AG04450 (cell line): ENCODE measurements around the gene ASCC2. TPM values are rescaled to one million over a fixed set of nuclear protein-coding genes. Genes with fewer than 3 reads are reported as not detected.

Experiments used
- CTCF ChIA-PET: fragments of 300-600, 350-600 bp; formaldehyde crosslinking; extraction: SDS; loops from one replicate; lab custom pipeline; 2022; ENCODE audit warnings: antibody characterized with exemption, inconsistent platforms; lab: Charles Lee
- POLR2A ChIA-PET: fragments of 350-600 bp; formaldehyde crosslinking; extraction: SDS; loops from one replicate; lab custom pipeline; 2021; ENCODE audit warnings: antibody characterized with exemption, inconsistent platforms; lab: Yijun Ruan, JAX
- DNase-seq: peaks from one replicate; pipeline ENCODE4 v3.0.0-alpha.2; 2011; ENCODE audit warnings: low read depth, low spot score
- H3K27ac ChIP-seq: one replicate; pipeline ENCODE4 v1.5.1; 2012; ENCODE audit warnings: low read depth, low read length, control low read depth
- H3K27me3 ChIP-seq: one replicate; pipeline ENCODE4 v1.6.0; 2012; ENCODE audit warnings: low read length; ENCODE audit not compliant: control insufficient read depth, insufficient read depth
- H3K4me3 ChIP-seq: 2 replicates; pipeline ENCODE4 v1.5.1; 2011; ENCODE audit warnings: mild to moderate bottlenecking, low read depth, low read length, control low read depth
- H3K9me3 ChIP-seq: 2 replicates; pipeline ENCODE4 v1.5.1; 2012; ENCODE audit warnings: low read length; ENCODE audit not compliant: control insufficient read depth, insufficient read depth
- polyA plus RNA-seq: library from polyadenylated mRNA; depleted of rRNA; stranded (reverse); fragments of >200 nt; gene quantifications from 2 replicates; pipeline ENCODE4 v1.2.3, GENCODE V29; 2011
- TF ChIP-seq, protein P1 (sequence below): IDR thresholded peaks from 2 replicates; pipeline ENCODE4 v1.5.1; 2011; ENCODE audit warnings: low read depth, low read length, control low read depth, inconsistent platforms

ASCC2 gene
- polyA plus RNA-seq, 1 experiment, result 45.9 TPM

DNA sequence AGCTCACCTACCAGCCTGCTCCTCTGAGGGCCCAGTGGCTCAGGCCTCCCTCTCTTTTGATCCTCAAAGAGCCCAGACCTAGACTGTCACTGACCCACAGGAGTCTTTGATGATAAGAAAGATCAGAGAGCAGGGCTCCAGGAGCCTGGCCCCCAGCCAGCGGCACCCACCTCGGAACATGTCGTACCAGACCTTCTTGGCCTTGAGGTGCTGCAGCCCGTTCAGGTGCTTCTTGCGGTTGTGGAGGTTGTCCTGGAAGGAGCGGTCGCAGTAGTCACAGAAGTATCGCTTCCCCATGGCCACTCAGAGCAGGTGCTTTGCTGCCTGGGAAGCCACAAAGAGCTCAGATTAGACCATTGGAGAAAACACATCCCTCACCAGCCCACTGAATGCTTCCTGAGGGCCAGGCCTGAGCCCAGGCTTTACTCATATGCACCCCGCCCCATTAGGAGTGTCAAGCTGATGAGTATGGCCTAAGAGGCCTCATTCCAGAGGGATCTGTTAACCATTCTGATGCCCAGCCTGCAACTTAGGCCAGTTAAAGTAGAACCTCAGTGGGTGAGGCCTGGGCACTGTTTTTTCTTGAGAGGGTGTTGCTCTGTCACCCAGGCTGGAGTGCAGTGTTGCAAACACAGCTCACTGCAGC is 89.7 kb downstream of the ASCC2 start:
- DNase-seq, result no peak
- CTCF ChIA-PET, result no interaction called here
- H3K27me3 ChIP-seq, result no peaks in the 10 kb centered on the region

DNA sequence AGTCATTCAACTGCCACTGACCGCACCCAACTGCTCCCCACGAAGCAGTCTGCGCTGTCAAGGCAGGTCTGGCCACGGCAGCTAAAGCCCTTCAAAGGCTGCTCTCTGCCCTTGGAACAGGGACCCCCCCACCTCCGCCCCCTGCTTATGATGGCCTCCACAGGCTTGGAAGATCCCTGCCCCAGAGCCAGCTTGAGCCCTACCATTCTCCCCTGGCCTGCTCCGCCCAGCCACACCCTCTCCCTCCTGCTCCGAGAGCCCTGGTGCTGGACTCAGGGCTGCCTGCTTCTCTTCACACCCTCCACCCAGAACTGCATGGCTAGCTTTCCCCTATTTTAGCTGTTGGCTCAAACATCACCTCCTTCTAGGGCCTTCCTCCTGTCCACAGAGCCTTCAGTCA is 90.2 kb downstream of the ASCC2 start:
- TF ChIP-seq, protein P1, sequence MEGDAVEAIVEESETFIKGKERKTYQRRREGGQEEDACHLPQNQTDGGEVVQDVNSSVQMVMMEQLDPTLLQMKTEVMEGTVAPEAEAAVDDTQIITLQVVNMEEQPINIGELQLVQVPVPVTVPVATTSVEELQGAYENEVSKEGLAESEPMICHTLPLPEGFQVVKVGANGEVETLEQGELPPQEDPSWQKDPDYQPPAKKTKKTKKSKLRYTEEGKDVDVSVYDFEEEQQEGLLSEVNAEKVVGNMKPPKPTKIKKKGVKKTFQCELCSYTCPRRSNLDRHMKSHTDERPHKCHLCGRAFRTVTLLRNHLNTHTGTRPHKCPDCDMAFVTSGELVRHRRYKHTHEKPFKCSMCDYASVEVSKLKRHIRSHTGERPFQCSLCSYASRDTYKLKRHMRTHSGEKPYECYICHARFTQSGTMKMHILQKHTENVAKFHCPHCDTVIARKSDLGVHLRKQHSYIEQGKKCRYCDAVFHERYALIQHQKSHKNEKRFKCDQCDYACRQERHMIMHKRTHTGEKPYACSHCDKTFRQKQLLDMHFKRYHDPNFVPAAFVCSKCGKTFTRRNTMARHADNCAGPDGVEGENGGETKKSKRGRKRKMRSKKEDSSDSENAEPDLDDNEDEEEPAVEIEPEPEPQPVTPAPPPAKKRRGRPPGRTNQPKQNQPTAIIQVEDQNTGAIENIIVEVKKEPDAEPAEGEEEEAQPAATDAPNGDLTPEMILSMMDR, result no peak
- H3K27ac ChIP-seq, result no peak overlapping the region
- no peak overlapping the region for H3K4me3 ChIP-seq
- no peak for DNase-seq
- H3K27me3 ChIP-seq, result no peaks in the 10 kb centered on the region
- no peaks in the 10 kb centered on the region for H3K9me3 ChIP-seq
- ChIA-PET POLR2A (no interaction called here), CTCF (no interaction called here)

More for the DNA sequence above, 89.7 kb downstream of the ASCC2 start:
- H3K4me3 ChIP-seq, result no peak overlapping the region
- POLR2A ChIA-PET, result no interaction called here
- H3K27ac ChIP-seq, result no peak overlapping the region
- TF ChIP-seq, protein P1, result no peak
- H3K9me3 ChIP-seq, result no peaks in the 10 kb centered on the region

DNA sequence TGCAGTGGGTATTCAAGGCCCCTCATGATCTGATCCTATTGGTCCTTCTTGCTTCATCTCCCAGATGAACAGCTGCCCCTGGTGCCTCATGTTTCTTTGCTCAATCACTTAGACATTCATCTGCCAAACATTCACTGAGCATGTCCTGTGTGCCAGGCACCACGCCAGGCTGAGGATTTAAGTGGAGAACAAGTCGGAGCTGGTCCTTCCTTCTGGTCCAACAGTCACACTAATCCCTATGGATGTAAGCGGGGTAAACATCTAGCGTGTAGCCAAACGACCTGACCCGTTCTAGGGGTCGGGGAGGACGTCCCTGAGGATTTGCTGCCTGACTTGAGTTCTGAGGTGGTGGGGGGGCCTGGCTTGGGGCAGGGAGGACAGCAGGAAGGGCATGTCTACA is 93.2 kb downstream of the ASCC2 start:
- POLR2A ChIA-PET, result no interaction called here
- H3K4me3 ChIP-seq, result no peak overlapping the region
- H3K9me3 ChIP-seq, result no peaks in the 10 kb centered on the region
- no peaks in the 10 kb centered on the region for H3K27me3 ChIP-seq
- no peak overlapping the region for H3K27ac ChIP-seq
- CTCF ChIA-PET, result no interaction called here
- DNase-seq, result peak; percentile 15
- TF ChIP-seq, protein P1, result no peak

DNA sequence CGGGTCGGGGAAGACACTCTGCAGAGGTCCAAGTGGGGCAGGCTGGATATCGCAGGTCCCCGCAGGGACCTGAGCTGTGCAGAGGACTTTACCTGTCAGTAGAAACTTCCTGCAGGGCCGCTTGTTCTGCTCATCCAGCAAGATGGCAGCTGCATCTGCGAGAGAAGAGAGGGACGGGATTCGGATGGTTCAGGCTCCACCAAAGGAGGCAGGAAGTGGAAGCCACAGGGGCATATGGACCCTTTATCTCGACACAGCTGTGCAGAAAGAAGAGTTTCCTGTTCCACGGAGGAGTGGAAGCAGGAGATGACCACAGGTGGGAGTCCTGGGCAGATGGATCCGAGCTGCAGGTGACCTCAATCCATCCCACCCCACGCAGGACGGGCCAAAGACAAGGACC is 95.7 kb downstream of the ASCC2 start:
- Histone ChIP-seq H3K9me3 (no peaks in the 10 kb centered on the region; the same call in 1 of the 2 replicates), H3K27me3 (no peaks in the 10 kb centered on the region), H3K27ac (no peak overlapping the region), H3K4me3 (no peak overlapping the region)
- POLR2A ChIA-PET, result no interaction called here
- TF ChIP-seq, protein P1, result no peak
- no peak for DNase-seq
- CTCF ChIA-PET, result interaction anchor here (0.5 kb wide), 1 partner anchor 32 kb away, joined by 3 read pairs; no protein-coding TSS in a partner anchor

DNA sequence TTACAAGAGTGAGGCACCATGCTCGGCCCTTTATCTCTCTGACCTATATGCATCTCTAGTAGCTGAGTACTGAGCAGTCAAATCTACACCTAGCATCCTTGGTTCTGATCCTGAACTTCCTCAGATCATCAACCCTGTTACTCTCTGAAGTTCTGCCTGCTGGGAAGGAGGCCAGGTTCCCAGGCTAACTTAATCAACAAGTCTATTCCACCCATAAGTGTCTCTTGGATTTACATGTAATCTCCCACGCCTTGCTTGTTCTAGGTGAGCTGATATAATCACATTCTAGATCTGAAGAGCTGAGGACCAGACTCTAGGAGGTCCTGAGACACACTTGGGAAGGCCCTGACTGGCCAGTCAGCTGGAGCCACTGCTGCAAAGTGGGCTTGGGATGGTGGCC is 96.1 kb downstream of the ASCC2 start:
- Histone ChIP-seq H3K27me3 (no peaks in the 10 kb centered on the region), H3K9me3 (no peaks in the 10 kb centered on the region; the same call in 1 of the 2 replicates), H3K4me3 (no peak overlapping the region), H3K27ac (no peak overlapping the region)
- ChIA-PET POLR2A (no interaction called here), CTCF (no interaction called here)
- TF ChIP-seq, protein P1, result no peak
- no peak for DNase-seq
